HG02973 (cell line): ENCODE data around the gene GPR89B.
A peak's percentile ranks its signal among the peaks of the same experiment; 100 is the strongest.
"Not testable (repeated sequence)": the region's sequence is repeated elsewhere in the genome, so short reads cannot be mapped to it uniquely, and the experiment has no call there.

ENCODE experiments used
- ATAC-seq: cut with Tn5 transposase; IDR thresholded peaks from one replicate; pipeline ENCODE4 v1.9.1; 2021; ENCODE audit warnings: moderate library complexity; ENCODE audit not compliant: unreplicated experiment

Gene GPR89B

DNA sequence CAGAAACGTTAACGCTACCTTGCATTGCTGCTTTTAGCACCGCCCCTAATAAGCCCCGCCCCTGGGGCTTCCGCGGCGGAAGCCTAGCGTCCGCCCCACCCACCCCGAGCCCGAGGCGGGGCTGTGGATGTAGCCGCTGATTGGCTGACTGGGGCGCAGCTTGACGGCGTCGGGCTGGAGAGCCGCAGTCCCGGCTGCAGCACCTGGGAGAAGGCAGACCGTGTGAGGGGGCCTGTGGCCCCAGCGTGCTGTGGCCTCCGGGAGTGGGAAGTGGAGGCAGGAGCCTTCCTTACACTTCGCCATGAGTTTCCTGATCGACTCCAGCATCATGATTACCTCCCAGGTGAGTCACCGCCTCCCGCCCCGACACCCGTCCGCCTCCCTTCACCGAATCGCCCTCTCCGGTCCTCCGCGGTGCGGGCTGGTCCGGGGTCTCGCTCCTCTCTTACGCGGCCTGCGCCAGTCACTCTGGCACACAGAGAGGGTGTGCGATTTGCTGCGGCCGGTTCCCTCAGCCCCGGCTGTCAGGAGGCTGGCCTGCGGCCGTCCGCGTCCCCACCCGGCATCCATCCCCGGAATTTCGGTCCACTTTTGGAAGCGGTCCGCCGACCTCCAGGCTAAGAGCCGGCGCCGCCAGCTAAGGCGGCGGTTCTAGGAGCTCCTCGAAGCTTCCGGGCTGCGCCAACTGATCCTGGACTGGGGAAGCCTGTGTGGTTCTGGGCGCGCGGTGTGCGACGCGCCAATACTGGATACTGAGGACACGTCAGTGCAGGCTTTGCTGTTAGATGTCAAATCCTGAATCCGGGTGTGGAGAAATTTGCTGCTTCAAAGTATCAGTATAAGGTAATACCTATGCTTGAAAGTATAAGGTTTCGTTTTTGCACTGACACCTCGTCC lies at the start of gene GPR89B:
GPR89B (plus strand) TSS at position 185 of the 897 bp plus-strand sequence; CDS start at position 302, 117 bp downstream.
- peak; percentile 91 for ATAC-seq

DNA sequence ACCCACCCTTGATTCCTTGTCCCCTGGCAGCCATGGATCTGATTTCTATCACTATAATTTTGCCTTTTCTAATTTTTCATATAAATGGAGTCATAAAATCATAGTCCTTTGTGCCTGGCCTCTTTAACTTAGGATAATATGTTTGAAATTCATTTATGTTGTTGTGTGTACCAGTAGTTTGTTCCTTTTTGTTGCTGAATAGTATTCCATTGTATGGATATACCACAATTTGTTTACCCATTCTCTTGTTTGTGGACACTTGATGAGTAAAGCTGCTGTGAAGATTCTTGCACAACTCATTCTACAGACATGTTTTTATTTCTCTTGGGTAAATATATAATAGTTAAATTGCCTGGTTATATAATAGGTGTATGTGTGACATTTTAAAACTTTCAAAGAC lies 48.3 kb upstream of the GPR89B start:
- ATAC-seq: no peak

DNA sequence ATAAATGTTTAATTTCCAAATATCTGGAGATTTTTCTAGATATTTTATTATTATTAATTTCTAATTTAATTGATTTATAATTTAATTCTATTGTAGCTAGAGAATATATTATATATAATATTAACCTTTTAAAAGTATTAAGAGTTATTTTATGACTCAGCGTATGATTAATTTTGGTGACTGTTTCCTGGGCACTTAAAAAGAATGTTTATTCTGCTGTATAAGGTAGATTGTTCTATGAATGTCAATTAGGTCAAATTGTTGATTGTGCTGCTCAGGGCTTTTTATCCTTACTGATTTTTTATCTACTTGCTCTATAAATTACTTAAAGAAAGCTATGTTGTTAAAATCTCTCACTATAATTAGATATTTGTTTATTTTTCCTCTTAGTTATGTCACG lies 45.7 kb upstream of the GPR89B start:
- no peak for ATAC-seq

DNA sequence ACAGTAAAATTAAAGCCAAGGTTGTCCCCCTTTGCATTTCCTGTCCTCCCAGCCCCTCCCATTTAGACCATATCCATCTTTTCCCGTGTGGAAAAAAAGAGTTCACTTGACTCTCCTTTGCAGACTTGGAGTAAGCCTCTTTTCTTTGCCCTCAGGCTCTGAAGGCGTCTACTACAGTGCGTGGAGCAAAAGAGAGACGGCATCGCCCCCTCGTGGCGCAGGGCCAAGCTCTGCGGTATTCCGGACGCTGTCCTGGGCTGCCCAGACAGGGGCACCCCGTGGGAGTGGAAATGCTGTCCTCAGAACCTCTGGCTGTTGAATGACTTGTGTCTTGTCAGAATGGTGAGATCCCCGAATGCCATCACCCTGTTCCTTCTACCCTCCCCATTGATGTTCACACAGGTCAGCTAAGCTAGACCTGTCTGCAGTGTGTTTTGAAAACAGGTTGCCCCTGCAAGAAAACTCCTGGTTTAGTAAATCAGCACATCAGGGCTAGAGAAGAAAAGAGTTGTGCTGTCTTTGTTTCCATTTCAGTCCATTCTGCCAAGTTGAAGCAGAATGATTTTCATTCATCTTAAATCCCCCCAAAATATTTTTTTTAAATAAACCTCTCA lies 37.9 kb upstream of the GPR89B start:
- peak; percentile 72 for ATAC-seq

DNA sequence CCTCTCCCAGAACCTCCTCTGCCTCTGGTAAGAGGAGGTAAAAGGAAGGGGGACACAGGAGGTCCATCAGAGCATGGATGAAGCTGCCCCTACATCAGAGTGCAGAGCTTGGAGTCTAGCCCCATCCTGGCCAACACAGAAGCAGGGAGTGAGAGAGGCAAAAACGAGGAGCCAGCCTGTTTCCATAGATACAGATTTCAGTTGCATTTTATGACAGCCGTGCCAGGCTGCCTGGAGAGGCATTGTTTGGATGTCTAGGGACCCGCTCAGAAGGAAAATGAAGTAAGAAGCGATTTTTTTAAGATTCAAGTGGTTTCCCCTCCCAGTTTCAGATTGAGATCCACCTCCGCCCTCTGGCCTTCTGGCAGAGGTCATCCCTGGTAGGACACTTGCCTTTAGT lies 37.1 kb upstream of the GPR89B start:
- ATAC-seq: no peak

DNA sequence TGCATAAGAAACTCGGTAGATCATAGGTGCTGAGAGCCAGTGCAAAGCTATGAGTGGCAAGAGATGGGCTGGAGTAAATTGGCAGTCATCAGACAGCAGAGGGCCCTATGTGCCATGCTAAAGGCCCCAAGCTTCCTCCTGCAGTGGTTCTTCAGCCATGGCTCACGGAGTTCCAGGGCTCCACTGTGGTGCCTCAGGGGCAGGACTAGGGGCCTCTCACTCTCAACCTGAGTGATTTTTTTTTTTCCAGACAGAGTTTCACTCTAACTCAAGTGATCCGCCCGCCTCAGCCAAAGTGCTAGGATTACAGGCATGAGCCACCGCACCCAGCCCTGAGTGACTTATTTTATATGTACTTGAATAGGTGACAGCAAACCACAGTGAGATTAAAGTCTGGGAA lies 36.0 kb upstream of the GPR89B start:
- no peak for ATAC-seq

DNA sequence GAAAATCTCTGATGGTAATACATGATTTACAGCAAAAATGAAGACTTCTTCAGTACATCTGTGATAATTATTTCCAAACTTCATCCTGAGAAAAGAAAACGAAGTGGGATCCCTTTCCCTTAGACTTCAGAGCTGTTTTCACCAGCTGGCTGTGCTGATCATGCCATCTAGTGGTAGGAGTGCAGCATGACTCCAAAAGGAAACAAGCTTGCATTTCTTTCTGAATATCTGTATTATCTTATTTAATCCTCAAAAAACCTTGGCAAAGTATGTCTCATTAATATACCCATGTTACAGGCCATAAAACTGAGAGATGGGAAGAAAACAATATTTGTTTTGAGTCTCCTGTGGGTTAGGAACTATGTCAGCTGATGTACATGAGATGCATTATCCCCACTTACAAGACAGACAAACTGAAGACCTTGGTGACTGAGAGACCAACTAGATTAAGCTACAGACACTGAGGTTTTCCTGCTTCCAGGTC lies 35.4 kb upstream of the GPR89B start:
- no peak for ATAC-seq

DNA sequence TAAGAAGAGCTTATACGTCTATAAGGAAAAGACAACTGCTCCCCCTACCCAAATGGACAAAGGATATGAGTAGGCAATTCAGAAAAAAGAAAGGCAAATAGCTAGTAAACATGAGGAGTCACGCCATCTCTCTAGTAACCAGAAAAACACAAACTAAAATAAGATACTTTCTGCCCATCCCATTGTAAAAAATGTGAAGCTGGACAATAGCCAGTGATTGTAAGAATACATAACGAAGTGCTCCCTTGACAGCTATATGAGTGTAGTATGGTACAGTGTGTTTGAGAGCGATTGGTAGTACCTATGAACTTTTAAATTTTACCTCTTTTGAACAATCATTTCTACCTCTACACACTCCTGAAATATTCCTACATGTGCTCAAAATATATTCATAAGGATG lies 33.1 kb upstream of the GPR89B start:
- ATAC-seq: no peak

- ATAC-seq: no peak
Observed at GRCh38 chr1:147897029-147897752, 31.0 kb upstream of the GPR89B start.

- no peak for ATAC-seq
Observed at GRCh38 chr1:147897789-147898188, 30.4 kb upstream of the GPR89B start.

GRCh38 chr1:147902253-147902845 lies 25.9 kb upstream of the GPR89B start, which contains the start of gene GJA8:
GJA8 (plus strand) TSS chr1:147902795; CDS start chr1:147907956, 5,161 bp downstream.
- ATAC-seq: no peak

GRCh38 chr1:147904726-147905125 lies 23.5 kb upstream of the GPR89B start:
- no peak for ATAC-seq

GRCh38 chr1:147907786-147908509 lies 20.3 kb upstream of the GPR89B start:
- ATAC-seq: no peak

- ATAC-seq: no peak
Observed at GRCh38 chr1:147912553-147912952, 15.7 kb upstream of the GPR89B start.

- no peak for ATAC-seq
Observed at GRCh38 chr1:147913362-147913942, 14.8 kb upstream of the GPR89B start.

DNA sequence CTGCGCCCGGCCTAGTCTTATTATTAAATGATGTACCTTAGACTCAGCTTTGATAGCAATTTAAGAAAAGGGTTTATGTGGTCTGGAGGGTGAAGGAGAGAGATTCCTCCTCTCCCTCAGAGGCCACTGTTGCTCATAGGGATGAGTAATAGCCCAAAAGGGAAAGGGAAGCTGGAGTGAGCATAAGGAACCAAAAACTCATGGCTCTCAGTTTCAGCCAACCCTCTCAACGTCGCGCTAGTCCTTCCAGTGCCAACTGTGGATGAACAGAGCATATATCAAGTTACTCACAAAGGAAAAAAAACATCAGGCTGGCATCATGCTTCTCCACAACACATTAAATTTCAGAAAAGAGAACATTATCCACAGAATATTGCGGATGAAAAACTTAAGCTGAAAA lies 8.3 kb upstream of the GPR89B start:
- ATAC-seq: no peak

- no peak for ATAC-seq
Observed at GRCh38 chr1:147924813-147925212, 3.4 kb upstream of the GPR89B start.

- not testable (repeated sequence) for ATAC-seq
Observed at GRCh38 chr1:147927215-147927614, 1.0 kb upstream of the GPR89B start.

DNA sequence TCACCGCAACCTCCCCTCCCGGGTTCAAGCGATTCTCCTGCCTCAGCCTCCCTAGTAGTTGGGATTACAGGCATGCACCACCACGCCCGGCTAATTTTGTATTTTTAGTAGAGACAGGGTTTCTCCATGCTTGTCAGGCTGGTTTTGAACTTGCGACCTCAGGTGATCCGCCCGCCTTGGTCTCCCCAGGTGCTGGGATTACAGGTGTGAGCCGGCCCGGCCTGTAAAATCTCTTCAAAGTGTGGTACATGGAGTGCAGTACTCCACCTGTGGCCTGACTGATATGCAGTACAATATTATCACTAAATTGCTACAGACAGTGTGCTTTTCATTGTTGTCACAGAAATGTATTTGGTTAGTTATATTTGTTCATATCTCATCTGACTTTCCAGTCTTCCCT lies 531 bp upstream of the GPR89B start:
- not testable (repeated sequence) for ATAC-seq

GRCh38 chr1:147931137-147931536 lies 2.9 kb downstream of the GPR89B start:
- ATAC-seq: not testable (repeated sequence)
